Fibroblast of lung (primary cell): Measurements from ENCODE around the gene CALD1. TPM values are rescaled to one million over a fixed set of nuclear protein-coding genes. Genes with fewer than 3 reads are reported as not detected.
A peak's percentile ranks its signal among the peaks of the same experiment; 100 is the strongest.

ENCODE experiments used
- DNase-seq, 2 donors: peaks; one replicate each; pipeline versions ENCODE4 v3.0.0 to v3.0.0-alpha.2; 2010; ENCODE audit warnings: low read depth in 2 of 2
- H2AFZ ChIP-seq: 2 replicates; pipeline ENCODE4 v1.5.1; 2012; ENCODE audit warnings: low read length, control low read depth, inconsistent platforms
- H3K27ac ChIP-seq: 2 replicates; pipeline ENCODE4 v1.5.1; 2011; ENCODE audit warnings: low read length, control low read depth; ENCODE audit not compliant: insufficient read depth
- H3K27me3 ChIP-seq: 2 replicates; pipeline ENCODE4 v1.5.1; 2011; ENCODE audit warnings: mild to moderate bottlenecking, low read length; ENCODE audit not compliant: control insufficient read depth, insufficient read depth
- H3K36me3 ChIP-seq: 2 replicates; pipeline ENCODE4 v1.5.1; 2011; ENCODE audit warnings: low read length; ENCODE audit not compliant: control insufficient read depth, insufficient read depth
- H3K4me1 ChIP-seq: 2 replicates; pipeline ENCODE4 v1.5.1; 2011; ENCODE audit warnings: low read length; ENCODE audit not compliant: control insufficient read depth, insufficient read depth; ENCODE audit errors: extremely low read depth
- H3K4me2 ChIP-seq: 2 replicates; pipeline ENCODE4 v1.5.1; 2011; ENCODE audit warnings: low read length, control low read depth; ENCODE audit not compliant: insufficient read depth; ENCODE audit errors: extremely low read depth
- H3K4me3 ChIP-seq, 4 experiments: fragments of 200-600 bp in 1 of 4; sonication (generic) in 1 of 4; replicated peaks in 1 of 4; 2 replicates each; pipeline ENCODE4 v1.5.1; 2011 to 2016; ENCODE audit warnings: low read length in 4 of 4, low read depth in 3 of 4, mild to moderate bottlenecking in 3 of 4, control low read depth in 2 of 4, inconsistent platforms in 1 of 4, mixed read lengths in 1 of 4; ENCODE audit not compliant: insufficient read depth in 1 of 4; ENCODE audit errors: control extremely low read depth in 1 of 4
- H3K79me2 ChIP-seq: 2 replicates; pipeline ENCODE4 v1.5.1; 2012; ENCODE audit warnings: mild to moderate bottlenecking, low read length, inconsistent platforms; ENCODE audit not compliant: control insufficient read depth, insufficient read depth
- H3K9ac ChIP-seq: 2 replicates; pipeline ENCODE4 v1.5.1; 2011; ENCODE audit warnings: mild to moderate bottlenecking, low read length, control low read depth; ENCODE audit not compliant: insufficient read depth
- H3K9me3 ChIP-seq: 2 replicates; pipeline ENCODE4 v1.5.1; 2012; ENCODE audit warnings: low read depth, low read length; ENCODE audit not compliant: control insufficient read depth, insufficient read depth
- H4K20me1 ChIP-seq: 2 replicates; pipeline ENCODE4 v1.5.1; 2011; ENCODE audit warnings: low read length; ENCODE audit not compliant: control insufficient read depth, insufficient read depth; ENCODE audit errors: extremely low read depth
- CTCF ChIP-seq, 2 donors: IDR thresholded peaks in 1 of 2; conservative IDR thresholded peaks in 1 of 2; 1 replicate in 1 of 2; 2 replicates in 1 of 2; pipeline ENCODE4 v1.5.1; 2011 to 2012; ENCODE audit warnings: low read length in 2 of 2, control low read depth in 1 of 2, inconsistent platforms in 1 of 2, low read depth in 1 of 2, mild to moderate bottlenecking in 1 of 2
- EZH2 ChIP-seq: IDR thresholded peaks from 2 replicates; pipeline ENCODE4 v1.5.1; 2012; ENCODE audit warnings: low read length, control low read depth, mild to moderate bottlenecking; ENCODE audit errors: missing control alignments
- polyA plus RNA-seq, 2 donors: library from polyadenylated mRNA; depleted of rRNA in 1 of 2; stranded (reverse) in 1 of 2; unstranded in 1 of 2; fragments of >200 nt; gene quantifications; 2 replicates each; pipeline ENCODE4 v1.2.1, GENCODE V29; 2011 to 2012; ENCODE audit warnings: missing spikeins in 1 of 2
- total RNA-seq: library from RNA; depleted of rRNA; stranded (reverse); fragments of >200 nt; gene quantifications from 2 replicates; pipeline ENCODE4 v1.2.1, GENCODE V29; 2014

The CALD1 gene
- total and polyA plus RNA-seq, 2 donors (not counting 1 experiment from before 2014, with no cell fraction given) = 343 to 1,187 TPM

GRCh38 chr7:134940729-134941128, 161.3 kb downstream of the CALD1 start:
- H3K27ac ChIP-seq = no peak overlapping the region
- H2AFZ ChIP-seq = no peak overlapping the region
- TF ChIP-seq CTCF (conservative IDR thresholded peaks at IDR 0.05 in 1 of 2, IDR thresholded peaks at IDR 0.05 in 1 of 2; ENCODE audit: low read depth in 1 of 2, low read length in 2 of 2) (no peak), EZH2 (no peak)
- no peaks in the 10 kb centered on the region for H3K27me3 ChIP-seq
- peaks cover 11% of the 10 kb centered on the region for H3K4me1 ChIP-seq
- H3K79me2 ChIP-seq = no peaks in the 10 kb centered on the region
- no peak overlapping the region for H3K4me2 ChIP-seq
- no peaks in the 10 kb centered on the region for H4K20me1 ChIP-seq
- no peaks in the 10 kb centered on the region for H3K9me3 ChIP-seq
- no peak overlapping the region for H3K4me3 ChIP-seq
- H3K9ac ChIP-seq = no peak overlapping the region
- no peak for DNase-seq
- no peaks in the 10 kb centered on the region for H3K36me3 ChIP-seq

GRCh38 chr7:134941185-134941900, 161.9 kb downstream of the CALD1 start:
- no peak overlapping the region for H3K27ac ChIP-seq
- H3K79me2 ChIP-seq = no peaks in the 10 kb centered on the region
- no peak overlapping the region for H3K4me2 ChIP-seq
- H3K4me3 ChIP-seq = no peak overlapping the region
- no peaks in the 10 kb centered on the region for H4K20me1 ChIP-seq
- no peaks in the 10 kb centered on the region for H3K9me3 ChIP-seq
- H3K4me1 ChIP-seq = peaks cover 9% of the 10 kb centered on the region
- TF ChIP-seq EZH2 (no peak), CTCF (conservative IDR thresholded peaks at IDR 0.05 in 1 of 2, IDR thresholded peaks at IDR 0.05 in 1 of 2; ENCODE audit: low read depth in 1 of 2, low read length in 2 of 2) (no peak)
- H2AFZ ChIP-seq = no peak overlapping the region
- no peaks in the 10 kb centered on the region for H3K36me3 ChIP-seq
- no peaks in the 10 kb centered on the region for H3K27me3 ChIP-seq
- no peak overlapping the region for H3K9ac ChIP-seq
- peak; percentile 44 to 94 for DNase-seq

GRCh38 chr7:134941952-134942351, 162.5 kb downstream of the CALD1 start:
- H2AFZ ChIP-seq = no peak overlapping the region
- no peaks in the 10 kb centered on the region for H4K20me1 ChIP-seq
- no peak overlapping the region for H3K27ac ChIP-seq
- H3K79me2 ChIP-seq = no peaks in the 10 kb centered on the region
- H3K4me2 ChIP-seq = no peak overlapping the region
- peaks cover 3% of the 10 kb centered on the region for H3K4me1 ChIP-seq
- TF ChIP-seq CTCF (conservative IDR thresholded peaks at IDR 0.05 in 1 of 2, IDR thresholded peaks at IDR 0.05 in 1 of 2; ENCODE audit: low read depth in 1 of 2, low read length in 2 of 2) (no peak), EZH2 (no peak)
- H3K27me3 ChIP-seq = no peaks in the 10 kb centered on the region
- H3K36me3 ChIP-seq = no peaks in the 10 kb centered on the region
- H3K4me3 ChIP-seq = no peak overlapping the region
- no peaks in the 10 kb centered on the region for H3K9me3 ChIP-seq
- H3K9ac ChIP-seq = no peak overlapping the region
- no peak for DNase-seq
